Esophagus muscularis mucosa (tissue), 4 donors: ENCODE data around the gene UNC5B.

Experiments
- CTCF ChIP-seq, 3 experiments: fragments of 200-600 bp in 2 of 3; fragments of 450-650 bp in 1 of 3; sonication (generic) in 2 of 3; IDR thresholded peaks; one replicate each; pipeline ENCODE4 v1.5.1; 2017 to 2019; ENCODE audit warnings: antibody characterized with exemption in 3 of 3, mild to moderate bottlenecking in 2 of 3, moderate library complexity in 1 of 3
- EP300 ChIP-seq: sonication (generic); formaldehyde crosslinking; IDR thresholded peaks from one replicate; pipeline ENCODE4 v1.6.1; 2017; ENCODE audit warnings: antibody characterized with exemption
- POLR2A ChIP-seq: fragments of 450-650 bp; IDR thresholded peaks from one replicate; pipeline ENCODE4 v1.6.1; 2017; ENCODE audit warnings: antibody characterized with exemption, moderate library complexity, mild to moderate bottlenecking, low read depth

- TF ChIP-seq CTCF (IDR thresholded peaks at IDR 0.05) (no peak), EP300 (no peak), POLR2A (no peak)
Observed at GRCh38 chr10:71209731-71210541, 2.4 kb upstream of the UNC5B start.
